Activated CD4-positive, alpha-beta T cell treated with anti-CD3 and anti-CD28 coated beads, Interleukin-2, amount 50 U/mL, for 48 hours (primary cell): ENCODE measurements around the gene CERS6.

Experiments
- DNase-seq, 2 experiments: peaks; one replicate each; pipeline ENCODE4 v3.0.0-alpha.2; 2020

Gene CERS6

DNA sequence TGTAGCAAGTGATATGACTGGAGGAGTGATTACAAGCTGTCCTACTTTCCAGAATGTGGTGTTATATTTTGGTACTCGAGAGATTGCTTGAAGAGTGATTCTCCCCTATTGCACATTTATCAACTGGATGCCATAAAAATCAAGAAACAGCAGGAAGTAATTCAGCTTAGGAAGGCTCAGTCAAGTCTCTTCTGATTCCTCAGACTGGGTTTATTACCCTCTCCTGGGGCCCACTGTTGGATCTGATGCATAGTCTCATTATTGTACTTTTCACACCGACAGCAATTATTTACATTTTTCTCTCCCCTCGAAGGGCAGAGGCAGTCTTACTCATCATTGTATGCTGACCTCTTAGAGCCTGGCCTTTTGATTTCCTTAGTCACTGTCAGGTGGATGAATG is 355.6 kb downstream of the CERS6 start:
- DNase-seq: no peak

DNA sequence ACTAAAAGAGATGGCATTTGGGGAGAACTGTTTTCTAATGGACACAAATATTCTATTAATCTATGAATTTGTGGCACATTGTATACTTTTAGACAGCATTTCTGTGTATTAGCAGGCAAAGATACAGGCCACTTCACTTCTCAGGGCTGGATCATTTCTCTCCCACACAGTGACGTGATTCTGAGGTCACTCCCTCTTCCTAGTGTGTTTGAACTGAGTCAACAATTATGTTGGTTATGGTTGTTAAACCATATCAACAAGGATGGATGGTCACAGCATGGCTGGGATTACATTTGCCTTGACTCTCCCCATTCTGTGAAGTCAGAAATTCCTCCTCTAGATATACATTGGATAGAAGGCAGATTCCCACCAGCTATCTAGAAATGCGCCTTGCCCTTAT is 358.0 kb downstream of the CERS6 start:
- DNase-seq: no peak

DNA sequence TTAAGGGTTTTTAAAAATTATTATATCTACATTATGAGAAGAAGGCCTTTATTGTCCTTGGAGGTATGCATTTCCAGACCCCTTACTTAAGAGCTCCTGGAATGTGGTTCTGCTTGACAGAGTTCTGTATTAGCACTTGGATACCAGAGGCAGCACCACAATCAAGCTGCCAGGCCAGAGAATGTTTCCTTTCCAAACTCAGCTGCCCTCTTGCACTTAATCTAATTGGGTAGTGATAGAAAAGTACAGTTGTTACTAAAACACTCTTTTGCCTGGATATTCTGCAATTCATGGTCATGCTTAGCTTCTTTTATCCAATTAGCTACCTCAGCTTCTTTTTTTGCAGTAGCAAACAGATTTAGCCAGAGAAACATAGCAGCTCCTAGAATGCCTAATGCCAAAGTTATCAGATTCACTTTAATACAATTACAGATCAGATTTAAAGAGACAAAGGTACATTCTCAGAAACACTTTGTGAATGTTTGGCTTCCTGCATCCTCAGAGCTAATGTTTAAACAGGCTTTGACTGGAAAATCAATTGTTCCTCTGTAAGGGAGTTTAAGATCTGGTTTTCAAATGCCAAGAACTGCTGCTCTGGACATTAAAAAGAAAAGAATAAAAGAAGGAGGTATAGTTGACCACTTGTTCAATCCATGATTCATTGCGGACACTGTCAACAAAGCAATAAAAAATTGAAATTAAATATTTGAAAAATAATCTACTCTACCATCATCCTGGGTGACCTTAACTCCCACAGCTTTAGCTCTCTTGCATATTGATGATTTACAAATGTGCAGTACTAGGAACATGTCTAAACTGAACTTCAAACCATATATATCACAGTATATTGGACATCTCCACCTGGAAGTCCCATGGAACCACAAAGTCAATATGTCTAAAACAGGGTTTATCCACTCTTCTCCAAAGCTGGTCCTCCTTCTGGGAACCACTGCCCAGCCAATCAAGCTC is 359.2 kb downstream of the CERS6 start:
- DNase-seq: no peak

DNA sequence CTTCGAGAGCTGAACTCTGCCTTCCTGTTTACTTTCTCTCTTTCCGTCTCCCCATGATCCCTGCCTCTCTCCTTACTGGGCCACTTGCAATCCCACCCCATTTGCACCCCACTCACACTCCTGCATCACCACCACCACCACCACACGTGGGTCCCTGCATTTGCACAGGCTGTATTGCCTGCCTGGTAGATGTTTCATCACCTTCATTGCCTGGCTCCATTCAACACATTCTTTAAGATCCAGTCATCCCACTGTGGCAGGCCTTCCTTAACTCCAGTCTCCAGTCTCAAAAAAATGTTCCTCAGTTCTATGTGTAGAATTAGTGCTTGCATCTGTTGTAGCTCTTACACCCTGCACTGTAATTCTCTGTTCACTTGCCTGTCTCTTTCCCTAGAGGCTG is 360.3 kb downstream of the CERS6 start:
- no peak for DNase-seq

DNA sequence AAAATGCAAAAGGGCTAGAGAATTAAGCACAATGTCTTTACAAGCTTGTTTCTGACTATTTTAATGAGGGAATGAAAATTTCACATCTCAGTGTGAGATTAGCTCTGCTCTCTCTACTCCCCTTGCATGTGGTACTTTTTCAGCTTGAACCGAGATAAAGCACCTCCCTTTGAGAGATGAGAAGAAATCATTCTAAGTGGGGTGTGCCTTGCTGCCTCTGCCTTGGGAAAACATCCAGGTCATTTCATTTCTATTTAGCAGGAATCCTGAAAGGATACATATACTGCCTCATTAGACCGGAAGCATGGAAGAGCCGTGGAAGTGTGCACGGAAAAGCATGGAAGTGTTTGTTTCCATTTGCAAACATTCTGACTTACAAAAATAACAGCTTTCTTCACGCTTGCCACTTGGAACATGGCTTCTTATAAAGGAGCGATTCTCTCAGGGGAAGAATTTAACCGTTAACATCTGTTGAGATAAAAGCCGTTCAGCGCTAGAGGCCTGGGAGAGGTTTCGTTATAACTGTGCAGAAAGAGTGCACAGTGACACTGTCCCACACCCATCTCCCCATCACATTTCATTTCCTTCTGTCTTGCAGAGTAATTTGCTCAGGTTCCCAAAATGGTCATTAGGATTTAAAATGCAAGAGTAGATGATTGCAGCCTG is 363.1 kb downstream of the CERS6 start:
- no peak for DNase-seq

DNA sequence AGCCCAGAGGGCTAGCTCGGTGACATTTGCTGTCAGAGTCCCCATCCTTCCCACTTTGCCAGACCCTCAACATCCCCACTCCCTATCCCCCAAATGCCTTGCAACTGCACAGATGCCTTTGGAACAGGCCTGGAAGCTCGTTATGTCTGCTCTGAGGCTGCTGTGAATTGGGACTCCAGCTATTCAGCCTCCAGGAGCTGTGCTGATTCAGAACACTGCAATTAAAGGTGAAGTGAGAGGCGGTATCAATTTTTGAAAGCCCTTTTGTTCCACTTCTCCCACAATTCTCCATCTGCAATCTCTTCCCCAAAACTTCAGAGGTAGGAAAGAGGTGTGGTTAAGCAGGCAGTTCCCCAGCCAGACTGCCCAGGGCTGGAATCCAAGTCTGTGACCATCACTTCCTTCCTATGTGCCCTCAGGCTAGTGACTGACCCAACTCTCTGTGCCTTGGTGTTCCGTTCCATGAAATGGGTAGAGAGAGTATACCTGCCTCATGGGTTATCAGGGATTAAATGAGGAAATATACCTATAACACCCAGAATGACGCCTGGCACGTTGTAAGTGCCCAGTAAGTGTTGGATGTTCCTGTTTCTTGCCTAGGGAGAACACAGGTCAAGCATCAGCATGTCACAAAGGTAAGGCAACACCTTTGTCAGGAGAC is 363.9 kb downstream of the CERS6 start:
- DNase-seq: no peak

DNA sequence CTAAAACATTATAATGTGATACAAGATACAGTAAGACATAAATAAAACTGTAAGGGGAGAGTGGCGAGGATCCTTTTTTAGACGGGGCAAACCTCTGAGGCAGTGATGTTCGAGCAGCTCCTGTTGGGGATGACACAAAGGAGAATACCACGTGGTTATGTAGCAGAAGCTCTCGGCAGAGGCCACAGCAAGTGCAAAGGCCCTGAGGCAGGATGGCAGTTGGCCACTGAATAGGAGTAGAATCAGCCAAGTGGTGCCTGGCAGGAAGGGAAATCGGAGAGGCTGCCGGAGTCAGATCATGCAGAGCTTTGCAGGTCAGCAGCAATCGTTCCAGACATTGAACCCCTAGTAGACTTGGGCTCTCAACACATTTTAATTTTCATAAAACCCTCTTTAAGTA is 365.5 kb downstream of the CERS6 start:
- DNase-seq: no peak

DNA sequence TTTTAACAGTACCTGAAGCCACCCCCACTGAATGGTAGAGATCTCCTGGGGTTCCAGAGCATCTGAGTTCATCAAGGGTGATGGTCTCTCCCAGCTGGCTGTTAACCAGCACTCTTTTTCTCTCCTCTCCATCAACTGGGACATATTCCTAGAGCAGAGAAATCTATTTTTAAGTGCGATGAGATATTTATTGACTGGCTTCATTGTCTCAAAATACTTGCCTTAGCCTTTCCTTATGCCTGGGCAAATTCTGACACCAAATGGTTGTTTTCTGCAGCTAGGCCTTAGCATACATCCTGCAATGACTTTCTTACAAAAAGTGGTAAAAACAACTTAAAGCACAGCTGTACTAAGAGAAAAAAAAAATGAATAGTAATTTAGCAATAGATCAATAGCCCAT is 365.9 kb downstream of the CERS6 start:
- no peak for DNase-seq
